ENCODE measurements around the gene PLA2G6. TPM values are rescaled to one million over a fixed set of nuclear protein-coding genes. Genes with fewer than 3 reads are reported as not detected.

PLA2G6 gene
- total RNA-seq, 2 donors from 2014 or later: 41.5 to 68.0 TPM

- Histone ChIP-seq H3K27me3 (peaks cover 0 to 14% of the 10 kb centered on the region in 2 donors), H3K4me3 (no peak overlapping the region), H3K36me3 (replicated peaks in 1 of 2; ENCODE audit: insufficient read depth in 1 of 2, low read depth in 2 of 2) (no peaks in the 10 kb centered on the region), H3K9me3 (no peaks in the 10 kb centered on the region), H3K27ac (no peak overlapping the region), H3K4me1 (peaks cover 23% of the 10 kb centered on the region)
- ATAC-seq: no peak
- intact Hi-C loops (cut with DNase I): no loop called here
- no peak for DNase-seq
- no peak for TF ChIP-seq POLR2A (IDR thresholded peaks at IDR 0.05)
- 62 to 70% methylated on average over 24 of the region's 24 CpGs for WGBS, 2 donors
Measured at GRCh38 chr22:38082986-38083710, 98.5 kb downstream of the PLA2G6 start.

DNA sequence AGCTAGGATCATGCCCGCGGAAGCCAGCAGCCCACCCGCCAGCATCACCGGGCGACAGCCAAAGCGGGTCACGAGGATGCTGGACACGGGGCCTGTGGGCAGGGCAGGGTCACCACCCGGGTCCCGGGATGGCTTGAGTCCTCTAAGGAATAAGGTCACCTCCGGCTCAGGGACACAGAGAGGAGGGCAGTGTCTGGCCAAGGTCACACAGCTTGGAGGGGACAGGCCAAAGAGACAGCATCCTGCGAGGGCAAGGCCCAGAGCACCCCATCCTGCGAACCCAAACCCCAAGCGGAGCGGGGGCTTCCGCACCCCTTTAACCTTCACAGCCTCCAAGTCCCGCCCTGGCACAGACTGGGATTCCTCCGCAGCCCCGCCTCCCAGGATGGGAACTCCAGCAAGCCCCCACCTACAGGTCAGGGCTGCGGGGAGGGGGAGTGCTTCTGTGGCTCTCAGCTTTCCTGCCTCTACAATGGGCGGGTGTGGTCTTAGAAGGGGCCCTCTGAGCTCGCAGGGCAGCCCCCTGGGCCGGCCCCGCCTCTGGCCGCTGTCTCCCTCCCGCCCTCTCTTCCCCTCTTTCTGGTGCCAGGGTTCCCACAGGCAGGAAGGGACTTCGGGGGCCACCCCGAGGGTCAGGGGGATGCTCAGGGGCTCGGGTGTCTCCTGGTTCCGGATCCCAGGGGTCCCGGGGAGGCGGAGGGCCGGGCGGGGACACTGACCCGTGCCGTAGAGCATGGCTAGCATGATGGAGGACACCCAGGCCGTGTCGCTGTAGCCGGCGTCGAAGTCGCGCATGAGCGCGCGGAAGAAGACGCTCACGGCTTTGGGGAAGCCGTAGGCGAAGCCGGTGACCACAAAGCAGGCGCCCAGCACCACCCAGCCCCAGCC is 99.4 kb downstream of the PLA2G6 start:
- whole genome bisulfite sequencing, 2 donors: 17 to 32% methylated on average over 10 to 50 of the region's 52 CpGs
- peaks cover 0 to 14% of the 10 kb centered on the region in 2 donors for H3K27me3 ChIP-seq
- intact Hi-C loops (cut with DNase I): no loop called here

DNA sequence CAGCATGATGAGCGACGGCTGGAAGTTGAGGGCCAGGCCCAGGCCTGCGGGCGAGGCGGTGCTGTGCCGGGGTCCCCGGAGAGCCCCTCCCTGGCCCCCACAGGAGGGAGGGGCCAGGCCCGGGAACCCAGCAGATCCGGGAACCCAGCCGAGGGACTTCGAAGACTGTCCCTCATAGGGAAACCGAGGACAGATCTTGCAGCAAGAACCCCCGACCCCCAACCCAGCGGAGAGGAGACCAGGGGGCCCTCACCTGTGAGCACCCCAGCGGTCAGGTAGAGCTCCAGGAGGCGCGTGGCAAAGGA is 100.0 kb downstream of the PLA2G6 start:
- Histone ChIP-seq H3K4me3 (no peak overlapping the region), H3K4me1 (peaks cover 23% of the 10 kb centered on the region)
- WGBS, 2 donors: 10% methylated on average over 14 of the region's 17 CpGs; no CpG with 5 or more reads in 1 of the 2 donors

More for the DNA sequence above, 99.4 kb downstream of the PLA2G6 start:
- H3K9me3 ChIP-seq: no peaks in the 10 kb centered on the region
- TF ChIP-seq POLR2A (IDR thresholded peaks at IDR 0.05) (no peak), CTCF (IDR thresholded peaks at IDR 0.05) (no peak)
- H3K36me3 ChIP-seq (replicated peaks in 1 of 2; ENCODE audit: insufficient read depth in 1 of 2, low read depth in 2 of 2): no peaks in the 10 kb centered on the region
- DNase-seq (no peak), ATAC-seq (no peak)
- H3K27ac ChIP-seq: no peak overlapping the region
- H3K4me1 ChIP-seq: peaks cover 23% of the 10 kb centered on the region
- no peak overlapping the region for H3K4me3 ChIP-seq

GRCh38 chr22:38080850-38081635 is 100.6 kb downstream of the PLA2G6 start:
- WGBS, 2 donors: 5% methylated on average over 79 of the region's 110 CpGs; no CpG with 5 or more reads in 1 of the 2 donors
- ATAC-seq: peak; percentile 55
- peaks cover 23% of the 10 kb centered on the region for H3K4me1 ChIP-seq
- TF ChIP-seq CTCF (IDR thresholded peaks at IDR 0.05) (no peak), POLR2A (IDR thresholded peaks at IDR 0.05) (no peak)
- H3K27me3 ChIP-seq: peaks cover 0 to 14% of the 10 kb centered on the region in 2 donors
- no peak overlapping the region for H3K27ac ChIP-seq
- intact Hi-C loops (cut with DNase I): no loop called here
- H3K9me3 ChIP-seq: no peaks in the 10 kb centered on the region
- no peak overlapping the region for H3K4me3 ChIP-seq
- DNase-seq: peak in 3 of 4 donors; percentile 31 to 54 (median 46)
- no peaks in the 10 kb centered on the region for H3K36me3 ChIP-seq (replicated peaks in 1 of 2; ENCODE audit: insufficient read depth in 1 of 2, low read depth in 2 of 2)

More for the DNA sequence above, 100.0 kb downstream of the PLA2G6 start:
- Histone ChIP-seq H3K27ac (no peak overlapping the region), H3K36me3 (replicated peaks in 1 of 2; ENCODE audit: insufficient read depth in 1 of 2, low read depth in 2 of 2) (no peaks in the 10 kb centered on the region), H3K27me3 (peaks cover 0 to 14% of the 10 kb centered on the region in 2 donors), H3K9me3 (no peaks in the 10 kb centered on the region)
- TF ChIP-seq POLR2A (IDR thresholded peaks at IDR 0.05) (no peak), CTCF (IDR thresholded peaks at IDR 0.05) (no peak)
- intact Hi-C loops (cut with DNase I): no loop called here
- no peak for DNase-seq
- no peak for ATAC-seq

- Histone ChIP-seq H3K9me3 (no peaks in the 10 kb centered on the region), H3K27ac (no peak overlapping the region), H3K4me1 (peaks cover 23% of the 10 kb centered on the region), H3K36me3 (replicated peaks in 1 of 2; ENCODE audit: insufficient read depth in 1 of 2, low read depth in 2 of 2) (no peaks in the 10 kb centered on the region), H3K4me3 (no peak overlapping the region), H3K27me3 (peaks cover 0 to 14% of the 10 kb centered on the region in 2 donors)
- intact Hi-C loops (cut with DNase I): no loop called here
- no peak for DNase-seq
- 81 to 87% methylated on average over 5 to 9 of the region's 11 CpGs for WGBS, 2 donors
- TF ChIP-seq CTCF (IDR thresholded peaks at IDR 0.05) (no peak), POLR2A (IDR thresholded peaks at IDR 0.05) (no peak)
- no peak for ATAC-seq
Measured at GRCh38 chr22:38080474-38080849, 101.2 kb downstream of the PLA2G6 start.
